ENCODE data around the gene GLRB.

Gene GLRB

DNA sequence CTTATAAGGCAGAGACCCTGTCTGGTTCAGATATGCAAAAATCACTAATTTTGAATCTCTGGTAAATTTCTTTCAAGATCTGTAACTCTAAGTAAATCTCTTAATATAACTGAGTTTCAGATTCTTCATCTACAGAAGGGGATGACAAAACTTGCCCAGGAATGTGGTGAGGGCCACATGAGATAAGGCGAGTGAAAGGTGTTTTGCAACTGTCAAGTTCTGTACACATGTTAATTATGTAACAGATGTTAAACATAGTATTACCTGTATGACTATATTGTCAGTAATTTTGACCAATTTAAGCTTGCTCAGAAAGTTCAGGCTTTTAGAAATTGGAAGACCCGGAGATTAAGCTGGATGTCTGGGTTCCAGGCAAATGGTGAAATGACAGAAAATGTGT lies 549 bp upstream of the GLRB start:
- H3K4me3 ChIP-seq (ENCODE audit: low read depth, low read length) = no peak overlapping the region
- peaks cover 0 to 3% of the 10 kb centered on the region in 2 experiments; a peak in 1 of 3 replicates for H3K36me3 ChIP-seq (ENCODE audit: control insufficient read depth in 2 of 2, insufficient read depth in 1 of 2, low read length in 2 of 2)
- no peak overlapping the region for H3K27ac ChIP-seq (ENCODE audit: extremely low read depth, low read depth, low read length)
- TF ChIP-seq ZNF169 (tag by site-specific recombination; IDR thresholded peaks at IDR 0.05) = no peak
- TF ChIP-seq SP7 (tag by site-specific recombination; IDR thresholded peaks at IDR 0.05) = 0 out of 2 replicates have a peak, but pooled peaks have one; percentile 13
- ChIA-PET POLR2A (interaction anchor here (1.9 kb wide), 1 partner anchor 77 kb away, joined by 6 read pairs; no protein-coding TSS in a partner anchor), CTCF (interaction anchor here (1.2 kb wide), 1 partner anchor 20 kb away, joined by 3 read pairs; no protein-coding TSS in a partner anchor)
- no peaks in the 10 kb centered on the region for H3K9me3 ChIP-seq (ENCODE audit: control insufficient read depth, insufficient read depth, low read depth, low read length)
- H3K4me1 ChIP-seq (ENCODE audit: control insufficient read depth, insufficient read depth, low read length) = no peaks in the 10 kb centered on the region

DNA sequence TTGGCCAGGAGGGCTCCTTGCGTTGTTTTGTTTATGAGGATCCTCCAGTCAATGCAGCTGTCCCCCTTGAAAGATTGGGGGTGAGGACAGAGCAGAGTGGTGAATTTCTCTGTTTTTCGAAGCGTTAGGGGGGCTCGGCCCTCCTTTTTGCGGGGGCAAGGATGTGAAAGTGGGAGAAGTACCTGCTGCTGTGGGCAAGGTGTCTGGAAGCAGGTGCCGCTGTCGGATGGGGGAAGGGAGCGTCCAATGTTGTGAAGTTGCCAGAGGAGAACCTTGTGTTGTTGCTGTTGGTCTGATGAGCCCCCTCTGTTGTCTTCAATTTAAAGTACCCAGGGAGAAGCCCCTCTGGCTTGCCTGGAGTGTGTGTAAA lies 613 bp downstream of the GLRB start:
- POLR2A ChIA-PET = interaction anchor here (1.9 kb wide), 1 partner anchor 78 kb away, joined by 6 read pairs; no protein-coding TSS in a partner anchor
- peak; percentile 40; the same call in 1 of the 2 replicates for TF ChIP-seq ZBTB20 (tag by site-specific recombination; IDR thresholded peaks at IDR 0.05)
- TF ChIP-seq, protein P1, sequence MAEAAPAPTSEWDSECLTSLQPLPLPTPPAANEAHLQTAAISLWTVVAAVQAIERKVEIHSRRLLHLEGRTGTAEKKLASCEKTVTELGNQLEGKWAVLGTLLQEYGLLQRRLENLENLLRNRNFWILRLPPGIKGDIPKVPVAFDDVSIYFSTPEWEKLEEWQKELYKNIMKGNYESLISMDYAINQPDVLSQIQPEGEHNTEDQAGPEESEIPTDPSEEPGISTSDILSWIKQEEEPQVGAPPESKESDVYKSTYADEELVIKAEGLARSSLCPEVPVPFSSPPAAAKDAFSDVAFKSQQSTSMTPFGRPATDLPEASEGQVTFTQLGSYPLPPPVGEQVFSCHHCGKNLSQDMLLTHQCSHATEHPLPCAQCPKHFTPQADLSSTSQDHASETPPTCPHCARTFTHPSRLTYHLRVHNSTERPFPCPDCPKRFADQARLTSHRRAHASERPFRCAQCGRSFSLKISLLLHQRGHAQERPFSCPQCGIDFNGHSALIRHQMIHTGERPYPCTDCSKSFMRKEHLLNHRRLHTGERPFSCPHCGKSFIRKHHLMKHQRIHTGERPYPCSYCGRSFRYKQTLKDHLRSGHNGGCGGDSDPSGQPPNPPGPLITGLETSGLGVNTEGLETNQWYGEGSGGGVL (tag by site-specific recombination; IDR thresholded peaks at IDR 0.05) = peak; percentile 14; the same call in 1 of the 2 replicates
- 0 out of 2 replicates have a peak, but pooled peaks have one; percentile 19 for TF ChIP-seq ZIC2 (tag by site-specific recombination; IDR thresholded peaks at IDR 0.05)
- TF ChIP-seq ZNF335 (tag by site-specific recombination; conservative IDR thresholded peaks at IDR 0.05) = peak; percentile 31; the same call in 1 of the 2 replicates
- TF ChIP-seq ZXDB (tag by site-specific recombination; IDR thresholded peaks at IDR 0.05) = peak; percentile 9; the same call in 1 of the 2 replicates
- TF ChIP-seq ZNF341 (tag by site-specific recombination; IDR thresholded peaks at IDR 0.05; ENCODE audit: low read depth) = no peak
- no peak for TF ChIP-seq ZFP3 (tag by site-specific recombination; IDR thresholded peaks at IDR 0.05; ENCODE audit: low read depth)
- H3K4me3 ChIP-seq (ENCODE audit: low read depth, low read length) = peak overlapping the region; percentile 76

DNA sequence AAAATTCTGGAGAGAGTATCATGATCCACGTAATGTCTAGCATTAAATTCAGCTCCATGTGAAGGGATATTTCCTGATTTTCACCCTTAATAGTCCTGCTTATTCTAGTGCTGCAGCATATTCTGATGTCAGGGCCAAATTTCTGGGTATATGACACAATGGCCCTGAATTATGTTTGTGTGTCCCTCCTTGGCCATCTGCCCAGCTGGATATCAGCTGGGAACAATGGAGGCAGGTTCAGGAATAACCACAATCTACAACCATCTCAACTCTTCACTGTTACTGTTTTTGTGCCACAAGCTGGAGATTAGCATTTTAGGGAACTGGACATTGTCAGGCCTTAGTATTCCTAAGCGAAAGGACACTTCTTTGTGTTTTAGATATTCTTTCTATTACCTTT lies 3.5 kb downstream of the GLRB start:
- ChIA-PET CTCF (no interaction called here), POLR2A (no interaction called here)
- Histone ChIP-seq H3K27ac (ENCODE audit: extremely low read depth, low read depth, low read length) (no peak overlapping the region), H3K9me3 (ENCODE audit: control insufficient read depth, insufficient read depth, low read depth, low read length) (no peaks in the 10 kb centered on the region), H3K4me1 (ENCODE audit: control insufficient read depth, insufficient read depth, low read length) (no peaks in the 10 kb centered on the region), H3K36me3 (ENCODE audit: control insufficient read depth in 2 of 2, insufficient read depth in 1 of 2, low read length in 2 of 2) (peaks cover 0 to 3% of the 10 kb centered on the region in 2 experiments; a peak in 1 of 3 replicates), H3K4me3 (ENCODE audit: low read depth, low read length) (no peak overlapping the region)
- no peak for TF ChIP-seq ZNF140 (tag by site-specific recombination; IDR thresholded peaks at IDR 0.05)
- TF ChIP-seq, protein P2, sequence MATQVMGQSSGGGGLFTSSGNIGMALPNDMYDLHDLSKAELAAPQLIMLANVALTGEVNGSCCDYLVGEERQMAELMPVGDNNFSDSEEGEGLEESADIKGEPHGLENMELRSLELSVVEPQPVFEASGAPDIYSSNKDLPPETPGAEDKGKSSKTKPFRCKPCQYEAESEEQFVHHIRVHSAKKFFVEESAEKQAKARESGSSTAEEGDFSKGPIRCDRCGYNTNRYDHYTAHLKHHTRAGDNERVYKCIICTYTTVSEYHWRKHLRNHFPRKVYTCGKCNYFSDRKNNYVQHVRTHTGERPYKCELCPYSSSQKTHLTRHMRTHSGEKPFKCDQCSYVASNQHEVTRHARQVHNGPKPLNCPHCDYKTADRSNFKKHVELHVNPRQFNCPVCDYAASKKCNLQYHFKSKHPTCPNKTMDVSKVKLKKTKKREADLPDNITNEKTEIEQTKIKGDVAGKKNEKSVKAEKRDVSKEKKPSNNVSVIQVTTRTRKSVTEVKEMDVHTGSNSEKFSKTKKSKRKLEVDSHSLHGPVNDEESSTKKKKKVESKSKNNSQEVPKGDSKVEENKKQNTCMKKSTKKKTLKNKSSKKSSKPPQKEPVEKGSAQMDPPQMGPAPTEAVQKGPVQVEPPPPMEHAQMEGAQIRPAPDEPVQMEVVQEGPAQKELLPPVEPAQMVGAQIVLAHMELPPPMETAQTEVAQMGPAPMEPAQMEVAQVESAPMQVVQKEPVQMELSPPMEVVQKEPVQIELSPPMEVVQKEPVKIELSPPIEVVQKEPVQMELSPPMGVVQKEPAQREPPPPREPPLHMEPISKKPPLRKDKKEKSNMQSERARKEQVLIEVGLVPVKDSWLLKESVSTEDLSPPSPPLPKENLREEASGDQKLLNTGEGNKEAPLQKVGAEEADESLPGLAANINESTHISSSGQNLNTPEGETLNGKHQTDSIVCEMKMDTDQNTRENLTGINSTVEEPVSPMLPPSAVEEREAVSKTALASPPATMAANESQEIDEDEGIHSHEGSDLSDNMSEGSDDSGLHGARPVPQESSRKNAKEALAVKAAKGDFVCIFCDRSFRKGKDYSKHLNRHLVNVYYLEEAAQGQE (tag by site-specific recombination; IDR thresholded peaks at IDR 0.05) = no peak
- no peak for TF ChIP-seq ZNF239 (tag by site-specific recombination; IDR thresholded peaks at IDR 0.05)
- TF ChIP-seq, protein P3, sequence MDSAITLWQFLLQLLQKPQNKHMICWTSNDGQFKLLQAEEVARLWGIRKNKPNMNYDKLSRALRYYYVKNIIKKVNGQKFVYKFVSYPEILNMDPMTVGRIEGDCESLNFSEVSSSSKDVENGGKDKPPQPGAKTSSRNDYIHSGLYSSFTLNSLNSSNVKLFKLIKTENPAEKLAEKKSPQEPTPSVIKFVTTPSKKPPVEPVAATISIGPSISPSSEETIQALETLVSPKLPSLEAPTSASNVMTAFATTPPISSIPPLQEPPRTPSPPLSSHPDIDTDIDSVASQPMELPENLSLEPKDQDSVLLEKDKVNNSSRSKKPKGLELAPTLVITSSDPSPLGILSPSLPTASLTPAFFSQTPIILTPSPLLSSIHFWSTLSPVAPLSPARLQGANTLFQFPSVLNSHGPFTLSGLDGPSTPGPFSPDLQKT (IDR thresholded peaks at IDR 0.05; ENCODE audit: borderline replicate concordance, low read depth, low read length) = no peak
- TF ChIP-seq ZFP41 (tag by site-specific recombination; IDR thresholded peaks at IDR 0.05; ENCODE audit: borderline replicate concordance) = no peak
- no peak for TF ChIP-seq ZNF561 (tag by site-specific recombination; IDR thresholded peaks at IDR 0.05; ENCODE audit: borderline replicate concordance)
- TF ChIP-seq, protein P4, sequence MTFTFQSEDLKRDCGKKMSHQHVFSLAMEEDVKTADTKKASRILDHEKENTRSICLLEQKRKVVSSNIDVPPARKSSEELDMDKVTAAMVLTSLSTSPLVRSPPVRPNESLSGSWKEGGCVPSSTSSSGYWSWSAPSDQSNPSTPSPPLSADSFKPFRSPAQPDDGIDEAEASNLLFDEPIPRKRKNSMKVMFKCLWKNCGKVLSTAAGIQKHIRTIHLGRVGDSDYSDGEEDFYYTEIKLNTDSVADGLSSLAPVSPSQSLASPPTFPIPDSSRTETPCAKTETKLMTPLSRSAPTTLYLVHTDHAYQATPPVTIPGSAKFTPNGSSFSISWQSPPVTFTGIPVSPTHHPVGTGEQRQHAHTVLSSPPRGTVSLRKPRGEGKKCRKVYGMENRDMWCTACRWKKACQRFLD (tag by site-specific recombination; IDR thresholded peaks at IDR 0.05) = no peak
- TF ChIP-seq ZNF707 (tag by site-specific recombination; IDR thresholded peaks at IDR 0.05) = no peak
- TF ChIP-seq, protein P5, sequence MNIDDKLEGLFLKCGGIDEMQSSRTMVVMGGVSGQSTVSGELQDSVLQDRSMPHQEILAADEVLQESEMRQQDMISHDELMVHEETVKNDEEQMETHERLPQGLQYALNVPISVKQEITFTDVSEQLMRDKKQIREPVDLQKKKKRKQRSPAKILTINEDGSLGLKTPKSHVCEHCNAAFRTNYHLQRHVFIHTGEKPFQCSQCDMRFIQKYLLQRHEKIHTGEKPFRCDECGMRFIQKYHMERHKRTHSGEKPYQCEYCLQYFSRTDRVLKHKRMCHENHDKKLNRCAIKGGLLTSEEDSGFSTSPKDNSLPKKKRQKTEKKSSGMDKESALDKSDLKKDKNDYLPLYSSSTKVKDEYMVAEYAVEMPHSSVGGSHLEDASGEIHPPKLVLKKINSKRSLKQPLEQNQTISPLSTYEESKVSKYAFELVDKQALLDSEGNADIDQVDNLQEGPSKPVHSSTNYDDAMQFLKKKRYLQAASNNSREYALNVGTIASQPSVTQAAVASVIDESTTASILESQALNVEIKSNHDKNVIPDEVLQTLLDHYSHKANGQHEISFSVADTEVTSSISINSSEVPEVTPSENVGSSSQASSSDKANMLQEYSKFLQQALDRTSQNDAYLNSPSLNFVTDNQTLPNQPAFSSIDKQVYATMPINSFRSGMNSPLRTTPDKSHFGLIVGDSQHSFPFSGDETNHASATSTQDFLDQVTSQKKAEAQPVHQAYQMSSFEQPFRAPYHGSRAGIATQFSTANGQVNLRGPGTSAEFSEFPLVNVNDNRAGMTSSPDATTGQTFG (tag by site-specific recombination; IDR thresholded peaks at IDR 0.05; ENCODE audit: borderline replicate concordance) = no peak
- TF ChIP-seq SP3 (tag by site-specific recombination; IDR thresholded peaks at IDR 0.05) = no peak
- TF ChIP-seq ZNF426 (tag by site-specific recombination; IDR thresholded peaks at IDR 0.05) = no peak
- TF ChIP-seq ZNF324 (tag by site-specific recombination; IDR thresholded peaks at IDR 0.05) = no peak
- no peak for TF ChIP-seq ZBTB7A (tag by site-specific recombination; IDR thresholded peaks at IDR 0.05; ENCODE audit: low read depth)

More for the DNA sequence above, 613 bp downstream of the GLRB start:
- Histone ChIP-seq H3K36me3 (ENCODE audit: control insufficient read depth in 2 of 2, insufficient read depth in 1 of 2, low read length in 2 of 2) (peaks cover 0 to 3% of the 10 kb centered on the region in 2 experiments; a peak in 1 of 3 replicates), H3K9me3 (ENCODE audit: control insufficient read depth, insufficient read depth, low read depth, low read length) (no peaks in the 10 kb centered on the region), H3K4me1 (ENCODE audit: control insufficient read depth, insufficient read depth, low read length) (no peaks in the 10 kb centered on the region), H3K27ac (ENCODE audit: extremely low read depth, low read depth, low read length) (peak overlapping the region; percentile 69; the same call in 1 of the 2 replicates)
- CTCF ChIA-PET = no interaction called here

Measured in HEK293 (cell line).